ENCODE data around the gene NANOS1.

The NANOS1 gene

DNA sequence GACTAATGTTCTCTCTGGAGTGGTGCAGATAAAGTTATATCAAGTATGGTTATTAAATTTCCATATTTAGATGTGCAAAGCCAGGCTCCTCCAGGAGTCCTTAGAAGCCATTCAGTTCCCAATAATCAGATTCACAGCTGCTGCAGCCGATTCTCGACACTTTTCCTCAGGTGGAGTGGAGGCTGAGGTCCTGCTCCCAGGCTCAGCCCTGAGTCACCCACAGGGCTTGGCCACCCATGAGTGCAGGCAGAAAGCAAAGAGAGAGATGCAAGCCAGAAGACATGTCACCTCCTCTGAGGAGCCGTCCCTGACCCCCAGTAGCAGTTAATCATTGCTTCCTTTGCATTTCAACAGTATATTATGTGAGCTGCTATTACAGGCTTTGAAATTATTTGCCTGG lies 36.3 kb upstream of the NANOS1 start:
- Histone ChIP-seq H3K9me3 (ENCODE audit: control insufficient read depth, low read length) (no peaks in the 10 kb centered on the region), H3K27me3 (replicated peaks; ENCODE audit: control insufficient read depth, insufficient read depth, low read length) (peaks cover 48% of the 10 kb centered on the region)

DNA sequence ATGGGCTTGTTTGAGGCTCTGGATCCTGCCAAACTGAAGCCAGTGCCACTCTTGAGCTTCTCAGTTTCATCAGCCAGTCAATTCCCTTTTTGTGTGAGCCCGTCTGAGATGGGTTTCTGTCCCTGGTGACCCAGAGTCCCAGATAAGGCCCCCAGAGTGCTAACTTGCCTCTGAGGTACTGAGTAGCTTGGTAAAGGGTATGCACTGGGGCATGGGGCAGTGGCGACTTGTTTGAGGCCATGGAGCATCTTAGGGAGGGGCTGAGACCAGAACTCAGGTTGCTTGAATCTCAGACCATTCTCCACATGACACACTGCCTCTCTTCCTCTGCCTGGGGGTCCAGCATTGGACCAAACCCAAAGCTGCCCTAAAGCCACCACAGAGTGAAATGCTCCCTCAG lies 35.2 kb upstream of the NANOS1 start:
- no peaks in the 10 kb centered on the region for H3K9me3 ChIP-seq (ENCODE audit: control insufficient read depth, low read length)
- H3K4me3 ChIP-seq (ENCODE audit: low read length): no peak overlapping the region
- peaks cover 49% of the 10 kb centered on the region for H3K27me3 ChIP-seq (replicated peaks; ENCODE audit: control insufficient read depth, insufficient read depth, low read length)
- H3K36me3 ChIP-seq (ENCODE audit: control insufficient read depth, insufficient read depth, low read length, severe bottlenecking): no peaks in the 10 kb centered on the region
- no peak for DNase-seq (ENCODE audit: low read depth)
- H3K4me1 ChIP-seq (ENCODE audit: control insufficient read depth, insufficient read depth, low read length): no peaks in the 10 kb centered on the region
- H3K9ac ChIP-seq (ENCODE audit: low read length): no peak overlapping the region

More for the DNA sequence above, 36.3 kb upstream of the NANOS1 start:
- no peaks in the 10 kb centered on the region for H3K36me3 ChIP-seq (ENCODE audit: control insufficient read depth, insufficient read depth, low read length, severe bottlenecking)
- H3K9ac ChIP-seq (ENCODE audit: low read length): no peak overlapping the region
- no peak overlapping the region for H3K4me3 ChIP-seq (ENCODE audit: low read length)
- no peaks in the 10 kb centered on the region for H3K4me1 ChIP-seq (ENCODE audit: control insufficient read depth, insufficient read depth, low read length)
- no peak for DNase-seq (ENCODE audit: low read depth)

DNA sequence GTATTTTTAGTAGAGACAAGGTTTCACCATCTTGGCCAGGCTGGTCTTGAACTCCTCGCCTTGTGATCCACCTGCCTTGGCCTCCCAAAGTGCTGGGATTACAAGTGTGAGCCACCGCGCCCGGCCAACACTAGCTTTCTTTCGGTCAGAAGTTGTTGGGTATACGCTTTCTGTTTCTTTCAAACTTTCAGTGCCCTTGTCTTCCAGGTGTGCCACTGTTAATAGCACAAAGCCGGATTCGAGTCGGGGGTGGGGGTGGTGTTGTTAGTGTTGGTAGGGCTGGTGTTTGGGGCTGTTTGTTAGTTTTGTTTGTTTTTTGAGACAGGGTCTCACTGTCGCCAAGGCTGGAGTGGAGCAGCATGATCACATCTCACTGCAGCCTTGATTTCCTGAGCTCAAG lies 33.8 kb upstream of the NANOS1 start:
- no peaks in the 10 kb centered on the region for H3K9me3 ChIP-seq (ENCODE audit: control insufficient read depth, low read length)
- H3K4me3 ChIP-seq (ENCODE audit: low read length): no peak overlapping the region
- no peak for DNase-seq (ENCODE audit: low read depth)
- peaks cover 2% of the 10 kb centered on the region for H3K4me1 ChIP-seq (ENCODE audit: control insufficient read depth, insufficient read depth, low read length)
- no peaks in the 10 kb centered on the region for H3K36me3 ChIP-seq (ENCODE audit: control insufficient read depth, insufficient read depth, low read length, severe bottlenecking)
- no peak overlapping the region for H3K9ac ChIP-seq (ENCODE audit: low read length)
- peaks cover 48% of the 10 kb centered on the region for H3K27me3 ChIP-seq (replicated peaks; ENCODE audit: control insufficient read depth, insufficient read depth, low read length)

DNA sequence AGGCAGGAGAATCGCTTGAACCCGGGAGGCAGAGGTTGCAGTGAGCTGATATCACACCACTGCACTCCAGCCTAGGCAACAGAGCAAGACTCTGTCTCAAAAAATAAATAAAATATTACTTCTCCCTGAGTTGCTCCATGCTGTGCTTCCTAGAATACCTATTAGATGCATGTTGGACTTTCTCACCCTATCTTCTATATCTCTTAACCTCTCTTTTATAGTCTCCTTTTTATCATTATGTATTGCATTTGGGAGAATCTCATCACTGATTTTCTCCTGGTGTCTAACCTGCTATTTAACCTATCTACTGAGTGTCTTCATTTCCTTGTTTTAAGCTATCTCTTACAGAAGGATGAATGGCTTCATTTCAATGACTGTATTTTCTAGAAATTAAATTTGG lies 32.1 kb upstream of the NANOS1 start:
- H3K9me3 ChIP-seq (ENCODE audit: control insufficient read depth, low read length): peaks cover 4% of the 10 kb centered on the region
- no peak overlapping the region for H3K4me3 ChIP-seq (ENCODE audit: low read length)
- peaks cover 39% of the 10 kb centered on the region for H3K27me3 ChIP-seq (replicated peaks; ENCODE audit: control insufficient read depth, insufficient read depth, low read length)
- H3K4me1 ChIP-seq (ENCODE audit: control insufficient read depth, insufficient read depth, low read length): peaks cover 4% of the 10 kb centered on the region
- no peak overlapping the region for H3K9ac ChIP-seq (ENCODE audit: low read length)
- no peaks in the 10 kb centered on the region for H3K36me3 ChIP-seq (ENCODE audit: control insufficient read depth, insufficient read depth, low read length, severe bottlenecking)
- DNase-seq (ENCODE audit: low read depth): no peak

DNA sequence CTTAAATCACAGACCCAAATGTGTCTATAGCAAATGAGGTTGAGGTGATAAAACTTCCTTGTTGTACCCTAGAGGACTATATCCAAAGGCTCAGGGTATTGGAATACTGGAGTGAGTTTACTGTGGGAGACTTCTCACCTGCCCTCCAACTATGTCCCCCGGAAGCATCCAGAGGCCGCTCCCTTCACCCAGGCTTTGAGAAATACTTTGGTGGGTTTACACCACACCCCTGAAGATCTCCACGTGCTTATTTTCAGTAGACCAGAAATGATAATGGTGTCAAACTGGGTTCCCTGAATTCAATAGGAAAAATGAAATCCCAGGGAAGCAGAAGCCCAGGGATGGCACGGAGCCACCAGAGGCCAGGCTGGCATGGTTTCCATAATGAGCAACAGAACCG lies 31.3 kb upstream of the NANOS1 start:
- Histone ChIP-seq H3K9ac (ENCODE audit: low read length) (no peak overlapping the region), H3K4me3 (ENCODE audit: low read length) (no peak overlapping the region), H3K36me3 (ENCODE audit: control insufficient read depth, insufficient read depth, low read length, severe bottlenecking) (no peaks in the 10 kb centered on the region), H3K9me3 (ENCODE audit: control insufficient read depth, low read length) (peaks cover 4% of the 10 kb centered on the region), H3K4me1 (ENCODE audit: control insufficient read depth, insufficient read depth, low read length) (peaks cover 4% of the 10 kb centered on the region), H3K27me3 (replicated peaks; ENCODE audit: control insufficient read depth, insufficient read depth, low read length) (peaks cover 33% of the 10 kb centered on the region)
- DNase-seq (ENCODE audit: low read depth): no peak

- no peak for DNase-seq (ENCODE audit: low read depth)
- Histone ChIP-seq H3K9me3 (ENCODE audit: control insufficient read depth, low read length) (peaks cover 4% of the 10 kb centered on the region), H3K9ac (ENCODE audit: low read length) (no peak overlapping the region), H3K4me1 (ENCODE audit: control insufficient read depth, insufficient read depth, low read length) (peaks cover 12% of the 10 kb centered on the region), H3K27me3 (replicated peaks; ENCODE audit: control insufficient read depth, insufficient read depth, low read length) (peaks cover 22% of the 10 kb centered on the region), H3K4me3 (ENCODE audit: low read length) (no peak overlapping the region), H3K36me3 (ENCODE audit: control insufficient read depth, insufficient read depth, low read length, severe bottlenecking) (no peaks in the 10 kb centered on the region)
These were observed 27.6 kb upstream of the NANOS1 start for GRCh38 chr10:119001717-119002500.

GRCh38 chr10:119003572-119004289 lies 25.8 kb upstream of the NANOS1 start:
- Histone ChIP-seq H3K9me3 (ENCODE audit: control insufficient read depth, low read length) (peaks cover 4% of the 10 kb centered on the region), H3K36me3 (ENCODE audit: control insufficient read depth, insufficient read depth, low read length, severe bottlenecking) (no peaks in the 10 kb centered on the region), H3K27me3 (replicated peaks; ENCODE audit: control insufficient read depth, insufficient read depth, low read length) (peaks cover 22% of the 10 kb centered on the region), H3K9ac (ENCODE audit: low read length) (no peak overlapping the region), H3K4me3 (ENCODE audit: low read length) (no peak overlapping the region), H3K4me1 (ENCODE audit: control insufficient read depth, insufficient read depth, low read length) (peaks cover 18% of the 10 kb centered on the region)
- DNase-seq (ENCODE audit: low read depth): no peak

- no peak for DNase-seq (ENCODE audit: low read depth)
- peaks cover 19% of the 10 kb centered on the region for H3K27me3 ChIP-seq (replicated peaks; ENCODE audit: control insufficient read depth, insufficient read depth, low read length)
These were observed 24.0 kb upstream of the NANOS1 start for GRCh38 chr10:119005362-119006043.

DNA sequence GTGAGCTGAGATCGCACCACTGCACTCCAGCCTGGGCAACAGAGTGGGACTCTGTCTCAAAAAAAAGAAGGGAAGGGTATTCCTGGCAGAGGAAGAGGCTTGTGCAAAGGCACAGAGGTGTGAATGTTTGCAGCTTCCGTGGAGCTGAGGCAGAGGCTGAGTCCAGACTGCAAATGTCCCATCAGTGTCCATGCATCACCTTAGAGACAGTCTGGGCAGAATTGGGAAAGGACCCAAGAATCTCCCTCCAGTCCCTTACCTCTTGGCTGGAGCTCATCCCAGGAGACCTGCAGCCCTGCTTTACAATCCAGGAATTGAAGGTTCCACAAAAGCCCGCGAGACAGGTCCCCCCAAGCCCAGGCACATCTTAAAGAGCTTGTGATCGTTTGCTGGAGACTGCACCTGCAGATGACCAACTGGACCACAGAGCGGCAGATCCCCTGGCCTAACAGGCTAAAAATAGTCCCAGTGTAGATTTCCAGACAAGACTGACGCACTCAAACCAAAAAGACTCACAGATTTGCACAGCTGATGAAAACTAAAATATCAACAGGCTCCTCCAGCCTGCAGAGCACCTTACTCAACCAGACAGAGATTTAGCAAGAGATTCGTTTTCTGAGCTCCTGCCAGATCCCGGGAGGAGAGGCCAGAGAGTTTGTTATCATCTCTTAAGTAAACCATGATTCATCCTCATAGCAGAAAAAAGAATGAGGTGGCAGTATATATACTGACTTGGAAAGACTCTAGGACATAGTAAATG lies 22.9 kb upstream of the NANOS1 start:
- Histone ChIP-seq H3K27me3 (replicated peaks; ENCODE audit: control insufficient read depth, insufficient read depth, low read length) (peaks cover 19% of the 10 kb centered on the region), H3K4me3 (ENCODE audit: low read length) (peak overlapping the region; percentile 61), H3K9me3 (ENCODE audit: control insufficient read depth, low read length) (peaks cover 2% of the 10 kb centered on the region), H3K36me3 (ENCODE audit: control insufficient read depth, insufficient read depth, low read length, severe bottlenecking) (no peaks in the 10 kb centered on the region), H3K9ac (ENCODE audit: low read length) (no peak overlapping the region), H3K4me1 (ENCODE audit: control insufficient read depth, insufficient read depth, low read length) (peaks cover 14% of the 10 kb centered on the region)
- peak; percentile 96 for DNase-seq (ENCODE audit: low read depth)

More at GRCh38 chr10:119005362-119006043, 24.0 kb upstream of the NANOS1 start:
- peaks cover 18% of the 10 kb centered on the region for H3K4me1 ChIP-seq (ENCODE audit: control insufficient read depth, insufficient read depth, low read length)
- H3K36me3 ChIP-seq (ENCODE audit: control insufficient read depth, insufficient read depth, low read length, severe bottlenecking): no peaks in the 10 kb centered on the region
- H3K9me3 ChIP-seq (ENCODE audit: control insufficient read depth, low read length): peaks cover 4% of the 10 kb centered on the region
- no peak overlapping the region for H3K4me3 ChIP-seq (ENCODE audit: low read length)
- no peak overlapping the region for H3K9ac ChIP-seq (ENCODE audit: low read length)

GRCh38 chr10:119007211-119007574 lies 22.3 kb upstream of the NANOS1 start:
- Histone ChIP-seq H3K4me3 (ENCODE audit: low read length) (peak overlapping the region; percentile 61), H3K9ac (ENCODE audit: low read length) (no peak overlapping the region), H3K36me3 (ENCODE audit: control insufficient read depth, insufficient read depth, low read length, severe bottlenecking) (no peaks in the 10 kb centered on the region), H3K9me3 (ENCODE audit: control insufficient read depth, low read length) (no peaks in the 10 kb centered on the region), H3K27me3 (replicated peaks; ENCODE audit: control insufficient read depth, insufficient read depth, low read length) (peaks cover 14% of the 10 kb centered on the region), H3K4me1 (ENCODE audit: control insufficient read depth, insufficient read depth, low read length) (peaks cover 14% of the 10 kb centered on the region)
- DNase-seq (ENCODE audit: low read depth): no peak

- H3K36me3 ChIP-seq (ENCODE audit: control insufficient read depth, insufficient read depth, low read length, severe bottlenecking): no peaks in the 10 kb centered on the region
- H3K9ac ChIP-seq (ENCODE audit: low read length): no peak overlapping the region
- H3K4me1 ChIP-seq (ENCODE audit: control insufficient read depth, insufficient read depth, low read length): peaks cover 17% of the 10 kb centered on the region
- no peak for DNase-seq (ENCODE audit: low read depth)
- H3K9me3 ChIP-seq (ENCODE audit: control insufficient read depth, low read length): peaks cover 6% of the 10 kb centered on the region
- no peak overlapping the region for H3K4me3 ChIP-seq (ENCODE audit: low read length)
- no peaks in the 10 kb centered on the region for H3K27me3 ChIP-seq (replicated peaks; ENCODE audit: control insufficient read depth, insufficient read depth, low read length)
These were observed 8.9 kb upstream of the NANOS1 start for GRCh38 chr10:119020627-119020946.

Measured in adipocyte (in vitro differentiated cells).